T-helper 17 cell (primary cell): Measurements from ENCODE around the gene LACTBL1. TPM values are rescaled to one million over a fixed set of nuclear protein-coding genes. Genes with fewer than 3 reads are reported as not detected.
"Not testable (repeated sequence)": the region's sequence is repeated elsewhere in the genome, so short reads cannot be mapped to it uniquely, and the experiment has no call there.

Source experiments
- ATAC-seq: fragments of 150-1000 bp; cut with Tn5 transposase; 2 replicates; pipeline ENCODE4 v1.10.0; 2021; ENCODE audit warnings: mild to moderate bottlenecking, moderate library complexity
- DNase-seq, 3 donors: peaks; one replicate each; pipeline versions ENCODE4 v3.0.0 to v3.0.0-alpha.2; 2020 to 2021
- H3K9me3 ChIP-seq: one replicate; pipeline ENCODE4 v1.7.0; 2013; ENCODE audit warnings: low read length, mild to moderate bottlenecking; ENCODE audit not compliant: control insufficient read depth, poor library complexity, severe bottlenecking
- H3K27ac Mint-ChIP-seq: one replicate; pipeline ENCODE4 v1.8.0; 2022; ENCODE audit warnings: mild to moderate bottlenecking, moderate library complexity, mixed read lengths
- H3K27me3 Mint-ChIP-seq: one replicate; pipeline ENCODE4 v1.8.0; 2022; ENCODE audit warnings: mixed read lengths
- H3K36me3 Mint-ChIP-seq: one replicate; pipeline ENCODE4 v1.8.0; 2022; ENCODE audit warnings: low read depth, mixed read lengths
- H3K4me1 Mint-ChIP-seq: one replicate; pipeline ENCODE4 v1.8.0; 2022; ENCODE audit warnings: mild to moderate bottlenecking, mixed read lengths
- H3K4me3 Mint-ChIP-seq: one replicate; pipeline ENCODE4 v1.8.0; 2022; ENCODE audit warnings: mild to moderate bottlenecking, moderate library complexity, mixed read lengths
- total RNA-seq, 4 donors: library from RNA in 2 of 4; stranded (reverse) in 2 of 4; gene quantifications; one replicate each; pipeline ENCODE4 v1.2.3 and lab custom pipeline; 2022 to 2026

Gene LACTBL1
- total RNA-seq (not detected), total RNA-seq (lab: John Stamatoyannopoulos, UW) (0 reads per million in 2 donors)

GRCh38 chr1:22972760-22973159 is at the start of gene LACTBL1:
Gene LACTBL1 (minus strand): TSS chr1:22972866. CDS start chr1:22972316, 550 bp downstream.
- H3K9me3 ChIP-seq = no peaks in the 10 kb centered on the region
- peaks cover 85% of the 10 kb centered on the region for H3K27me3 Mint-ChIP-seq
- no peak within 1 kb of the TSS for H3K27ac Mint-ChIP-seq
- peaks cover 12% of the 10 kb centered on the region for H3K4me1 Mint-ChIP-seq
- no peak for ATAC-seq
- no peak within 1 kb of the TSS for H3K4me3 Mint-ChIP-seq
- H3K36me3 Mint-ChIP-seq = peaks cover 7% of the 10 kb centered on the region
- DNase-seq = no peak

GRCh38 chr1:23021834-23022233 is 49.2 kb upstream of the LACTBL1 start:
- Mint-ChIP-seq H3K27ac (no peak overlapping the region), H3K36me3 (peaks cover 11% of the 10 kb centered on the region), H3K4me1 (peaks cover 39% of the 10 kb centered on the region), H3K4me3 (no peak overlapping the region), H3K27me3 (no peaks in the 10 kb centered on the region)
- H3K9me3 ChIP-seq = no peaks in the 10 kb centered on the region
- no peak for ATAC-seq
- DNase-seq = no peak

DNA sequence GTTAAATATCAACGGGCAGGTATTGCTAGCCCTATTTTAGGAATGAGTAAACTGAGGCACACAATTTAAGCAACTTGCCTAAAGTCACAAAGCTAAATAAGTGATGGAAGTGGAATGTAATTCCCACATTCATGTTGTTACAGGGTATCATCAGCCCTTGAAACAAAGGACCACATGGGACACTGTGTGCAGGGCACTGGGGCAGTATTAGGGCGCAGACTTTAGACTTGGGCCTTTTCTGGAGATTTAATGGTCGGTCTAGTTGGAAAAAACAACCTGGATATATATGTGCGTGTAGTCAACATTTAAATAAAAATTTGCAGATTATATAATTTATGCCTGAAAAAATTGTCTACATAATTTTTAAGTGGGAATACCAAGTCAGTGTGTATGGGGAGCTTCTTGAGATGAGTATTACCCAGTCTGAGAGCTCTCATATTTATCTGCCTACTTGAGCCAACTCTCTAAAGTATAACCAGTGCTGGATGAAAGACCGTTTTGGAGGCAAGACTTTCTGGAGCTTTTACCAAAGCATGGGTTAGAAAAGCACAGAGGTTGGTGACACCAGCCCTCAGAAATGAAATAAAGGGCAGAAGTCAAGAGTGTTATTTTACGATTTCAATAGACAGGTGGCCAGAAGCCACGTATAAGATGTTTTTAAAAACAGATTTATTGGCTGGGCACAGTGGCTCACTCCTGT is 48.2 kb upstream of the LACTBL1 start:
- H3K27me3 Mint-ChIP-seq = no peaks in the 10 kb centered on the region
- peak overlapping the region; percentile 86 for H3K27ac Mint-ChIP-seq
- ATAC-seq (no peak), DNase-seq (no peak)
- no peaks in the 10 kb centered on the region for H3K9me3 ChIP-seq
- peak overlapping the region; percentile 97 for H3K4me3 Mint-ChIP-seq
- peaks cover 11% of the 10 kb centered on the region for H3K36me3 Mint-ChIP-seq
- H3K4me1 Mint-ChIP-seq = peaks cover 33% of the 10 kb centered on the region

GRCh38 chr1:23019863-23020625 is 47.4 kb upstream of the LACTBL1 start:
- Mint-ChIP-seq H3K4me1 (peaks cover 30% of the 10 kb centered on the region), H3K36me3 (peaks cover 11% of the 10 kb centered on the region), H3K27ac (peak overlapping the region; percentile 86), H3K4me3 (peak overlapping the region; percentile 97), H3K27me3 (no peaks in the 10 kb centered on the region)
- ATAC-seq (no peak), DNase-seq (peak in 1 of 3 donors; percentile 9)
- H3K9me3 ChIP-seq = no peaks in the 10 kb centered on the region

DNA sequence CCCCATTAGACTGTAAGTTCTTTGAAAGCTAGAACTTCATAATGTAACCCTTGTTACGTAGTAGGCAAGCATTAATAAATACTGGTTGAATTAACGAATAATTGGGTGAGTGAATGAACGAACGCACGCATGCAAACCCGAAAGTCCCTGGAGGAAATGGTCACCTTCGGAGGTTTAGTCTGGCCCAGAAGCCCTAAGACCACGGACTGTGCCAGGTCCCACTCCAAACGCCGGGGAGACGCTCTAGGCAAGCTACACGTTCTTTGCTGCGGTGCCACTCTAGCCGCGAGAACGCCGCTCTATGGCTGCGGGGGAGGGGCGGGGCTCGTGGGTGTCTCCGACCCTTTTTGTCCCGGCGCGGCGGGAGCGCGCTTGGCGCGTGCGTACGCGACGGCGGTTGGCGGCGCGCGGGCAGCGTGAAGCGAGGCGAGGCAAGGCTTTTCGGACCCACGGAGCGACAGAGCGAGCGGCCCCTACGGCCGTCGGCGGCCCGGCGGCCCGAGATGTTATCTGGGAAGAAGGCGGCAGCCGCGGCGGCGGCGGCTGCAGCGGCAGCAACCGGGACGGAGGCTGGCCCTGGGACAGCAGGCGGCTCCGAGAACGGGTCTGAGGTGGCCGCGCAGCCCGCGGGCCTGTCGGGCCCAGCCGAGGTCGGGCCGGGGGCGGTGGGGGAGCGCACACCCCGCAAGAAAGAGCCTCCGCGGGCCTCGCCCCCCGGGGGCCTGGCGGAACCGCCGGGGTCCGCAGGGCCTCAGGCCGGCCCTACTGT is 46.6 kb upstream of the LACTBL1 start, which contains the start of gene KDM1A:
TSS of gene KDM1A (plus strand) at position 375 of the 769 bp plus-strand sequence. CDS start at position 504, 129 bp downstream.
- peaks cover 11% of the 10 kb centered on the region for H3K36me3 Mint-ChIP-seq
- DNase-seq = peak; percentile 80 to 95 (median 81)
- H3K27me3 Mint-ChIP-seq = no peaks in the 10 kb centered on the region
- peaks cover 28% of the 10 kb centered on the region for H3K4me1 Mint-ChIP-seq
- H3K9me3 ChIP-seq = no peaks in the 10 kb centered on the region
- peak within 1 kb of the TSS; percentile 94 for H3K27ac Mint-ChIP-seq
- ATAC-seq = peak; percentile 100
- H3K4me3 Mint-ChIP-seq = peak within 1 kb of the TSS; percentile 97

DNA sequence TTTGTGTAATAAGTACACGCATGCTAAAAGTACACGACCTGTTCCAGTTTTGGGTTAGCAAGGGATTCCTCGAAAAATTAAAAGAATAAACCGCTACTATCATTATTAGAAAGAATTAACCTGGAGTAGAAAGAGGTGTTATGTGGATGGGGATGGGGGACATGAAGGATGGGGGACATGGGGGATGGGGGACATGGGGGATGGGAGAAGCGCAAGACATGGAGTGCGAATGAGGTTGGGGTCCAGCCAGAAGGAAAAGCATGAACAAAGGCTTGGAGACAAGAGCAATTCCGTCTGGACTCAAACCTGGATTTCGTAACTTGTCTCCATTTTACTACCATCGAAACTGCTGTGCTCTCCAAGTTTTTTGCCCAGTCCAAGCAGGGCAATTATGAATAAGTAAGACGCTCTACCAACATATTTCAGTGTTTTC is 46.0 kb upstream of the LACTBL1 start:
- H3K36me3 Mint-ChIP-seq = peaks cover 11% of the 10 kb centered on the region
- peaks cover 28% of the 10 kb centered on the region for H3K4me1 Mint-ChIP-seq
- DNase-seq (no peak), ATAC-seq (no peak)
- peak overlapping the region; percentile 94 for H3K27ac Mint-ChIP-seq
- no peaks in the 10 kb centered on the region for H3K27me3 Mint-ChIP-seq
- no peaks in the 10 kb centered on the region for H3K9me3 ChIP-seq
- H3K4me3 Mint-ChIP-seq = peak overlapping the region; percentile 96

- H3K27ac Mint-ChIP-seq = no peak overlapping the region
- H3K36me3 Mint-ChIP-seq = peaks cover under 1% of the 10 kb centered on the region
- H3K27me3 Mint-ChIP-seq = no peaks in the 10 kb centered on the region
- H3K9me3 ChIP-seq = no peaks in the 10 kb centered on the region
- no peak for ATAC-seq
- peaks cover 7% of the 10 kb centered on the region for H3K4me1 Mint-ChIP-seq
- H3K4me3 Mint-ChIP-seq = no peak overlapping the region
- DNase-seq = no peak
Observed at GRCh38 chr1:23013657-23014056, 41.0 kb upstream of the LACTBL1 start.

- not testable (repeated sequence) for H3K9me3 ChIP-seq, H3K4me1 Mint-ChIP-seq, DNase-seq, H3K27ac Mint-ChIP-seq, H3K36me3 Mint-ChIP-seq, H3K4me3 Mint-ChIP-seq, ATAC-seq
- H3K27me3 Mint-ChIP-seq = peaks cover 10% of the 10 kb centered on the region
Observed at GRCh38 chr1:23010025-23010424, 37.4 kb upstream of the LACTBL1 start.

GRCh38 chr1:23008901-23009300 is 36.2 kb upstream of the LACTBL1 start:
- no peaks in the 10 kb centered on the region for H3K36me3 Mint-ChIP-seq
- no peak overlapping the region for H3K4me3 Mint-ChIP-seq
- H3K9me3 ChIP-seq = no peaks in the 10 kb centered on the region
- no peak for ATAC-seq
- no peak for DNase-seq
- no peak overlapping the region for H3K27ac Mint-ChIP-seq
- H3K4me1 Mint-ChIP-seq = no peaks in the 10 kb centered on the region
- peaks cover 10% of the 10 kb centered on the region for H3K27me3 Mint-ChIP-seq

DNA sequence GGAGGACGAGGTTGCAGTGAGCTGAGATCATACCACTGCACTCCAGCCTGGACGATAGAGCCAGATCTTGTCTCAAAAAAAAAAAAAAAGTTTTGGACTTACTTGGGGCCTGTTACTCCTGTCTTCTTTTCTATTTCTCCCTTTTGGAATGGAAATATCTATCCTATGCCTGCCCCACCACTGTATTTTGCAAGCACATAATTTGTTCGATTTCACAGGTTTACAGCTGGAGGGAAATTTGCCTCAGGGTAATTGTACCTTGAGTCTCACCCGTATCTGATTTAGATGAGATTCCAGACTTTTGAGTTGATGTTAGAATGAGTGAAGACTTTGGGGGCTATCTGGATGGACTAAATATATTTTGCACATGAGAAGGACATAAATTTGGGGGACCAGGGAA is 34.4 kb upstream of the LACTBL1 start:
- H3K4me1 Mint-ChIP-seq = no peaks in the 10 kb centered on the region
- H3K9me3 ChIP-seq = no peaks in the 10 kb centered on the region
- H3K4me3 Mint-ChIP-seq = no peak overlapping the region
- no peak overlapping the region for H3K27ac Mint-ChIP-seq
- no peak for ATAC-seq
- no peak for DNase-seq
- peaks cover 10% of the 10 kb centered on the region for H3K27me3 Mint-ChIP-seq
- no peaks in the 10 kb centered on the region for H3K36me3 Mint-ChIP-seq

DNA sequence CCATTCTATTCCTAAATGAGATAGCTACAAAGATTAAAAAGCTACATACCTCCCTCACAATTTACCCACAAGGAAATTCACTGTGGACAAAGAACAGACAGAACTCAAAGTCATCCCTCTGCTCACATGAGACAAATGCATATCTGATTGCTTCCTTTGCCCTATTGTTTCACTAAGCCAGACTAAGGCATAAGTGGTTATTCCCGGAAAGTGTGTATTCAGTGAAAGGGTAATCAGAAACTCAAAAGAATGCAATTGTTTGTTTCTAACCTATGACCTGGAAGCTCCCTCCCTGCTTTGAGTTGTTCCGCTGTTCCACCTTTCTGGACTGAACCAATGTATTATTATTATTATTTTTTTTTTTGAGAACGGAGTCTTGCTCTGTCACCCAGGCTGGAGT is 32.1 kb upstream of the LACTBL1 start:
- not testable (repeated sequence) for H3K36me3 Mint-ChIP-seq, DNase-seq, H3K4me3 Mint-ChIP-seq, ATAC-seq, H3K4me1 Mint-ChIP-seq, H3K27ac Mint-ChIP-seq, H3K9me3 ChIP-seq
- peaks cover 10% of the 10 kb centered on the region for H3K27me3 Mint-ChIP-seq

- H3K27me3 Mint-ChIP-seq = peaks cover 10% of the 10 kb centered on the region
- ATAC-seq (no peak), DNase-seq (no peak)
- H3K4me3 Mint-ChIP-seq = no peak overlapping the region
- no peaks in the 10 kb centered on the region for H3K4me1 Mint-ChIP-seq
- H3K9me3 ChIP-seq = no peaks in the 10 kb centered on the region
- H3K36me3 Mint-ChIP-seq = no peaks in the 10 kb centered on the region
- no peak overlapping the region for H3K27ac Mint-ChIP-seq
Observed at GRCh38 chr1:23004112-23004511, 31.4 kb upstream of the LACTBL1 start.

DNA sequence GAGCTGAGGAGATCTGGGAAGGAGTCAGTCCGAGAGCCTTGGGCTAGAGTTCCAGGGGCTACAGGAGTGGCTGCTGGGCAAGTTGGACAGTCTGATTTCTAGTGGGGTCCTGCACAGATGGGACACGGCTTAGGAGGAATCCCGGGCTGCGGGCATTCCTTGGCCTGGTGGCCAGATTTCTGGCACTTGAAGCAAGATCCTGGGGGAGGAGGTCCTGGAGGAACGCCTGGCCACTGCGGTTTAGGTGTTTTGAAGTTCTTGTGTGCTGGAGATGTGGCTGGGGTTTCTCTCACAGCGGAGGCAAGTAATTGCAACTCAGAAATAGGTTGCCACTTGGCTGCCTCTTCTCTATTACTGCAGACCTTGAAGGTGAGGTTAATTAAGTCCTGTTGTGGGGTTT is 29.6 kb upstream of the LACTBL1 start:
- H3K27me3 Mint-ChIP-seq = peaks cover 10% of the 10 kb centered on the region
- DNase-seq, ATAC-seq, H3K4me1 Mint-ChIP-seq, H3K36me3 Mint-ChIP-seq, H3K4me3 Mint-ChIP-seq, H3K9me3 ChIP-seq, H3K27ac Mint-ChIP-seq: not testable (repeated sequence)
